OCI-LY7 (cell line): Measurements from ENCODE around the gene CPNE4. TPM values are rescaled to one million over a fixed set of nuclear protein-coding genes. Genes with fewer than 3 reads are reported as not detected.

Experiments used
- BruUV-seq: library from RNA; stranded (reverse); fragments of 400-500 nt; replicated peaks from 2 replicates; lab custom pipeline; 2021; lab: Mats Ljungman, UMichigan
- CTCF ChIA-PET: fragments of 300-600 bp; sonication (Branson Sonifier 250); formaldehyde crosslinking; loops from one replicate; lab custom pipeline; 2022; ENCODE audit warnings: antibody characterized with exemption; ENCODE audit not compliant: unreplicated experiment; lab: Charles Lee
- POLR2A ChIA-PET: fragments of 300-600 bp; sonication (Branson Sonifier 250); formaldehyde crosslinking; loops from one replicate; lab custom pipeline; 2022; ENCODE audit warnings: antibody characterized with exemption; lab: Charles Lee
- DNase-seq: peaks from one replicate; pipeline ENCODE4 v3.0.0-alpha.2; 2015; ENCODE audit warnings: low spot score
- H2AFZ ChIP-seq: fragments of 200-600 bp; sonication (generic), shearing (Covaris generic); 2 replicates; pipeline ENCODE4 v1.6.1; 2014; ENCODE audit warnings: mild to moderate bottlenecking, antibody characterized with exemption, low read length, moderate library complexity
- H3K27ac ChIP-seq: fragments of 200-600 bp; sonication (generic); 2 replicates; pipeline ENCODE4 v1.5.1; 2014; ENCODE audit warnings: mixed run types, low read depth, mild to moderate bottlenecking, moderate library complexity, low read length, inconsistent platforms; ENCODE audit not compliant: poor library complexity, severe bottlenecking
- H3K36me3 ChIP-seq: fragments of 200-600 bp; sonication (generic); 2 replicates; pipeline ENCODE4 v1.6.1; 2014; ENCODE audit warnings: mild to moderate bottlenecking, antibody characterized with exemption, low read length, moderate library complexity, mixed read lengths; ENCODE audit not compliant: insufficient read depth
- H3K4me1 ChIP-seq: fragments of 200-600 bp; sonication (generic); 2 replicates; pipeline ENCODE4 v1.5.1; 2014; ENCODE audit warnings: mild to moderate bottlenecking, low read length; ENCODE audit not compliant: insufficient read depth, poor library complexity, severe bottlenecking
- H3K4me2 ChIP-seq: fragments of 200-600 bp; sonication (generic); 2 replicates; pipeline ENCODE4 v1.6.1; 2014; ENCODE audit warnings: mild to moderate bottlenecking, low read length
- H3K4me3 ChIP-seq: fragments of 200-600 bp; sonication (generic); 2 replicates; pipeline ENCODE4 v1.5.1; 2014; ENCODE audit warnings: mild to moderate bottlenecking, low read depth, low read length; ENCODE audit not compliant: poor library complexity, severe bottlenecking
- H3K79me2 ChIP-seq: fragments of 200-600 bp; sonication (generic); 2 replicates; pipeline ENCODE4 v1.6.1; 2016; ENCODE audit warnings: low read depth, mild to moderate bottlenecking, low read length, moderate library complexity, mixed read lengths; ENCODE audit not compliant: insufficient read depth
- H3K9me2 ChIP-seq: fragments of 200-600 bp; sonication (generic); 2 replicates; pipeline ENCODE4 v1.6.1; 2016; ENCODE audit warnings: mild to moderate bottlenecking, low read length, mixed read lengths; ENCODE audit not compliant: insufficient read depth
- H3K9me3 ChIP-seq: fragments of 200-600 bp; sonication (generic); 2 replicates; pipeline ENCODE4 v1.6.1; 2014; ENCODE audit warnings: mild to moderate bottlenecking, mixed run types, low read length, mixed read lengths
- H4K20me1 ChIP-seq: fragments of 200-600 bp; sonication (generic); 2 replicates; pipeline ENCODE4 v1.6.1; 2014; ENCODE audit warnings: mild to moderate bottlenecking, antibody characterized with exemption, low read length, moderate library complexity, mixed read lengths; ENCODE audit not compliant: insufficient read depth
- CTCF ChIP-seq: fragments of 200-600 bp; sonication (generic); conservative IDR thresholded peaks from 2 replicates; pipeline ENCODE4 v1.5.1; 2014; ENCODE audit warnings: mild to moderate bottlenecking, antibody characterized with exemption, low read length, moderate library complexity, mixed read lengths
- EZH2phosphoT487 ChIP-seq: fragments of 200-600 bp; sonication (generic); IDR thresholded peaks from 2 replicates; pipeline ENCODE4 v1.6.1; 2018; ENCODE audit warnings: low read depth, borderline replicate concordance, mild to moderate bottlenecking, mixed run types, antibody characterized with exemption, low read length, moderate library complexity, mixed read lengths
- intact Hi-C: fragments of 100-400 bp; cut with micrococcal nuclease; formaldehyde crosslinking; loops from one replicate; pipeline ENCODE4 v1.10.0; 2022; ENCODE audit not compliant: unreplicated experiment
- total RNA-seq, 2 experiments: library from RNA; depleted of rRNA in 1 of 2; stranded (reverse); fragments of >200 nt in 1 of 2; shearing (Covaris generic) in 1 of 2; gene quantifications; 2 replicates each; pipeline ENCODE4 v1.2.3, GENCODE V29; 2014 to 2022

CPNE4 gene
- total RNA-seq, 2 experiments from 2014 or later: not detected

GRCh38 chr3:131530388-131530787, 504.4 kb downstream of the CPNE4 start:
- TF ChIP-seq CTCF: no peak
- no peak for TF ChIP-seq EZH2phosphoT487
- Histone ChIP-seq H3K79me2 (no peaks in the 10 kb centered on the region), H3K9me2 (no peaks in the 10 kb centered on the region), H4K20me1 (no peaks in the 10 kb centered on the region), H3K27ac (no peak overlapping the region), H2AFZ (no peak overlapping the region), H3K4me3 (no peak overlapping the region), H3K4me1 (no peaks in the 10 kb centered on the region), H3K4me2 (no peak overlapping the region), H3K36me3 (no peaks in the 10 kb centered on the region), H3K9me3 (no peaks in the 10 kb centered on the region)
- POLR2A ChIA-PET: interaction anchor here (0.8 to 1.2 kb wide), 2 partner anchors 12 to 973 kb away, joined by 3 read pairs; no protein-coding TSS in a partner anchor
- CTCF ChIA-PET: interaction anchor here (0.6 kb wide), 1 partner anchor 1386 kb away, joined by 3 read pairs; no protein-coding TSS in a partner anchor
- no TSS peak for BruUV-seq
- DNase-seq: no peak
- intact Hi-C loops: no loop called here

- Histone ChIP-seq H4K20me1 (no peaks in the 10 kb centered on the region), H3K36me3 (no peaks in the 10 kb centered on the region), H3K4me3 (no peak overlapping the region), H3K4me2 (no peak overlapping the region), H3K27ac (no peak overlapping the region), H3K9me3 (no peaks in the 10 kb centered on the region), H3K79me2 (no peaks in the 10 kb centered on the region), H3K4me1 (no peaks in the 10 kb centered on the region), H3K9me2 (no peaks in the 10 kb centered on the region), H2AFZ (no peak overlapping the region)
- no TSS peak for BruUV-seq
- no peak for DNase-seq
- ChIA-PET POLR2A (no interaction called here), CTCF (no interaction called here)
- TF ChIP-seq EZH2phosphoT487 (no peak), CTCF (no peak)
- intact Hi-C loops: no loop called here
Observed at GRCh38 chr3:131526801-131527347, 507.9 kb downstream of the CPNE4 start.

- H3K4me1 ChIP-seq: no peaks in the 10 kb centered on the region
- no peak overlapping the region for H3K4me2 ChIP-seq
- no peaks in the 10 kb centered on the region for H4K20me1 ChIP-seq
- no peak overlapping the region for H3K27ac ChIP-seq
- TF ChIP-seq CTCF (no peak), EZH2phosphoT487 (no peak)
- intact Hi-C loops: no loop called here
- ChIA-PET CTCF (interaction anchor here (0.5 kb wide), 1 partner anchor 106 kb away, joined by 3 read pairs; no protein-coding TSS in a partner anchor), POLR2A (interaction anchor here (1.0 kb wide), 1 partner anchor 12 kb away, joined by 3 read pairs; no protein-coding TSS in a partner anchor)
- H3K79me2 ChIP-seq: no peaks in the 10 kb centered on the region
- no peaks in the 10 kb centered on the region for H3K9me3 ChIP-seq
- no TSS peak for BruUV-seq
- no peak overlapping the region for H3K4me3 ChIP-seq
- no peak for DNase-seq
- no peaks in the 10 kb centered on the region for H3K36me3 ChIP-seq
- no peak overlapping the region for H2AFZ ChIP-seq
- no peaks in the 10 kb centered on the region for H3K9me2 ChIP-seq
Observed at GRCh38 chr3:131518680-131519079, 516.1 kb downstream of the CPNE4 start.
